Mesendoderm (in vitro differentiated cells): ENCODE data around the gene UBAP2. TPM values are rescaled to one million over a fixed set of nuclear protein-coding genes. Genes with fewer than 3 reads are reported as not detected.
A peak's percentile ranks its signal among the peaks of the same experiment; 100 is the strongest.

ENCODE experiments used
- DNase-seq: peaks from one replicate; pipeline ENCODE4 v3.0.0; 2013
- H2AK5ac ChIP-seq: 2 replicates; pipeline ENCODE4 v1.6.1; 2013; ENCODE audit warnings: low read length, inconsistent platforms
- H2BK120ac ChIP-seq: 2 replicates; pipeline ENCODE4 v1.6.1; 2013; ENCODE audit warnings: low read depth, mild to moderate bottlenecking, low read length, moderate library complexity, mixed read lengths
- H2BK15ac ChIP-seq: replicated peaks from 2 replicates; pipeline ENCODE4 v1.6.1; 2013; ENCODE audit warnings: low read depth, mild to moderate bottlenecking, moderate library complexity
- H2BK5ac ChIP-seq: 2 replicates; pipeline ENCODE4 v1.6.1; 2013; ENCODE audit warnings: low read length, inconsistent platforms
- H3K18ac ChIP-seq: 2 replicates; pipeline ENCODE4 v1.6.1; 2013; ENCODE audit warnings: mild to moderate bottlenecking, low read length, mixed read lengths
- H3K23ac ChIP-seq: one replicate; pipeline ENCODE4 v1.6.1; 2013; ENCODE audit warnings: low read length
- H3K27ac ChIP-seq: 2 replicates; pipeline ENCODE4 v1.5.1; 2013; ENCODE audit warnings: low read depth, mild to moderate bottlenecking, inconsistent platforms, low read length, moderate library complexity
- H3K27me3 ChIP-seq: 2 replicates; pipeline ENCODE4 v1.6.1; 2013; ENCODE audit warnings: low read length, control low read depth, mild to moderate bottlenecking, inconsistent platforms; ENCODE audit not compliant: insufficient read depth, poor library complexity
- H3K36me3 ChIP-seq: 2 replicates; pipeline ENCODE4 v1.6.1; 2013; ENCODE audit warnings: low read length, inconsistent platforms; ENCODE audit not compliant: control insufficient read depth, insufficient read depth
- H3K4ac ChIP-seq: one replicate; pipeline ENCODE4 v1.6.1; 2013; ENCODE audit warnings: low read depth, mild to moderate bottlenecking, low read length, moderate library complexity
- H3K4me1 ChIP-seq: 2 replicates; pipeline ENCODE4 v1.6.1; 2013; ENCODE audit warnings: low read depth, low read length, inconsistent platforms; ENCODE audit not compliant: control insufficient read depth
- H3K4me2 ChIP-seq: 2 replicates; pipeline ENCODE4 v1.6.1; 2013; ENCODE audit warnings: low read length
- H3K4me3 ChIP-seq: 2 replicates; pipeline ENCODE4 v1.5.1; 2013; ENCODE audit warnings: mild to moderate bottlenecking, low read length
- H3K56ac ChIP-seq: one replicate; pipeline ENCODE4 v1.6.1; 2013; ENCODE audit warnings: low read length
- H3K79me1 ChIP-seq: 2 replicates; pipeline ENCODE4 v1.6.1; 2013; ENCODE audit warnings: low read length, inconsistent platforms
- H3K79me2 ChIP-seq: 2 replicates; pipeline ENCODE4 v1.6.1; 2013; ENCODE audit warnings: mild to moderate bottlenecking, low read length; ENCODE audit not compliant: control insufficient read depth, insufficient read depth
- H3K9ac ChIP-seq: 2 replicates; pipeline ENCODE4 v1.6.1; 2013; ENCODE audit warnings: low read length, inconsistent platforms
- H4K5ac ChIP-seq: one replicate; pipeline ENCODE4 v1.6.1; 2013; ENCODE audit warnings: low read length
- H4K8ac ChIP-seq: one replicate; pipeline ENCODE4 v1.6.1; 2013; ENCODE audit warnings: low read depth, mild to moderate bottlenecking, control low read depth, low read length, moderate library complexity
- WGBS: extraction: QIAGEN DNeasy Blood & Tissue Kit; methylation state at CpG from one replicate; pipeline ENCODE4 v1.1.7; 2013; ENCODE audit warnings: low lambda C conversion rate, missing lambda C conversion rate; ENCODE audit not compliant: insufficient coverage; ENCODE audit errors: extremely low coverage; 5-methylcytosine and 5-hydroxymethylcytosine counted together
- polyA plus RNA-seq, 2 experiments: library from polyadenylated mRNA; stranded (reverse); fragments of 200-250 nt; gene quantifications; one replicate each; pipeline ENCODE4 v1.2.3, GENCODE V29; 2013

UBAP2 gene
- 37.7 TPM for polyA plus RNA-seq (2013, experiment 1 of 2)
- polyA plus RNA-seq (2013, experiment 2 of 2) = 38.9 TPM

GRCh38 chr9:34048727-34049629, at the start of gene UBAP2:
TSS of gene UBAP2 (minus strand) at chr9:34048887. CDS start at chr9:34017148, 31,739 bp downstream.
- Histone ChIP-seq H3K18ac (peak within 1 kb of the TSS; percentile 60), H4K8ac (no peak within 1 kb of the TSS)
- no CpG with 5 or more reads among the region's 70 CpGs for WGBS

GRCh38 chr9:34098307-34098706, 49.6 kb upstream of the UBAP2 start:
- H3K4me3 ChIP-seq = no peak overlapping the region
- no CpG with 5 or more reads among the region's 5 CpGs for whole genome bisulfite sequencing
- H4K8ac ChIP-seq = no peak overlapping the region
- no peak overlapping the region for H2BK5ac ChIP-seq
- H2BK120ac ChIP-seq = no peak overlapping the region
- no peak overlapping the region for H3K4ac ChIP-seq
- H3K27me3 ChIP-seq = no peaks in the 10 kb centered on the region
- H3K36me3 ChIP-seq = peaks cover 14% of the 10 kb centered on the region
- H3K4me2 ChIP-seq = no peak overlapping the region
- no peak overlapping the region for H3K23ac ChIP-seq
- no peak overlapping the region for H3K18ac ChIP-seq
- H4K5ac ChIP-seq = no peak overlapping the region
- H2BK15ac ChIP-seq = no peak overlapping the region
- no peaks in the 10 kb centered on the region for H3K4me1 ChIP-seq
- H3K79me1 ChIP-seq = no peaks in the 10 kb centered on the region
- no peak overlapping the region for H3K9ac ChIP-seq
- H3K56ac ChIP-seq = no peak overlapping the region
- H2AK5ac ChIP-seq = no peak overlapping the region
- H3K79me2 ChIP-seq = no peaks in the 10 kb centered on the region
- H3K27ac ChIP-seq = no peak overlapping the region
- DNase-seq = no peak

More at GRCh38 chr9:34048727-34049629, at the start of gene UBAP2:
- peak within 1 kb of the TSS; percentile 83 for H2BK5ac ChIP-seq
- H3K27me3 ChIP-seq = no peaks in the 10 kb centered on the region
- H3K9ac ChIP-seq = peak within 1 kb of the TSS; percentile 95
- peak within 1 kb of the TSS; percentile 82 for H3K4me2 ChIP-seq
- no peaks in the 10 kb centered on the region for H3K79me1 ChIP-seq
- no peak within 1 kb of the TSS for H2BK15ac ChIP-seq
- H3K27ac ChIP-seq = peak within 1 kb of the TSS; percentile 74
- peak within 1 kb of the TSS; percentile 7 for H2BK120ac ChIP-seq
- H3K23ac ChIP-seq = peak within 1 kb of the TSS; percentile 81
- peaks cover 4% of the 10 kb centered on the region for H3K4me1 ChIP-seq
- peak within 1 kb of the TSS; percentile 25 for H2AK5ac ChIP-seq
- H3K56ac ChIP-seq = peak within 1 kb of the TSS; percentile 98
- peak within 1 kb of the TSS; percentile 95 for H3K4ac ChIP-seq
- H3K36me3 ChIP-seq = no peaks in the 10 kb centered on the region
- H4K5ac ChIP-seq = peak within 1 kb of the TSS; percentile 92
- peak within 1 kb of the TSS; percentile 85 for H3K4me3 ChIP-seq
- H3K79me2 ChIP-seq = peaks cover 39% of the 10 kb centered on the region
- DNase-seq = peak; percentile 99

DNA sequence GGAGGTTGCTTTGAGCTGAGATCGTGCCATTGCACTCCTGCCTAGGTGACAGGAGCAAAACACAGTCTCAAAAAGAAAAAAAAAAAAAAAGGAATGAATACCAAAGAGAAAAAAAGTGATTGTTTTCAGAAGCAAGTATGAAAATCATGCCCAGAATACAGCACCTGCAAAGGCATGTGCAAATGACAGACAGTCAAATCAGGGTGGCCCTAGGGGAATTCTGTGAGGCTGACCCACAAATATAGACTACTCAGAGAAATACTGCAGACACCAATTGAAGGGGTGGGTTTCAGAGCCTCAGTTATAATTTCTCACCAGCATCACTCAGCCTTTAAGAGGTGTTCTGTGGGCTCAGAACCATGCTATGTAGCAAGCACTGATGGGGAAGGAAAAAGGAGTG, 49.2 kb upstream of the UBAP2 start:
- Histone ChIP-seq H3K27me3 (no peaks in the 10 kb centered on the region), H3K79me2 (no peaks in the 10 kb centered on the region), H4K5ac (no peak overlapping the region), H2BK15ac (no peak overlapping the region), H3K18ac (no peak overlapping the region), H3K4me2 (no peak overlapping the region), H3K79me1 (no peaks in the 10 kb centered on the region), H3K4me1 (no peaks in the 10 kb centered on the region), H2BK120ac (no peak overlapping the region), H3K56ac (no peak overlapping the region), H3K4ac (no peak overlapping the region), H3K36me3 (peaks cover 16% of the 10 kb centered on the region), H3K23ac (no peak overlapping the region), H4K8ac (no peak overlapping the region), H2AK5ac (no peak overlapping the region), H2BK5ac (no peak overlapping the region), H3K9ac (no peak overlapping the region), H3K4me3 (no peak overlapping the region), H3K27ac (no peak overlapping the region)
- WGBS = no CpG with 5 or more reads among the region's 1 CpG
- no peak for DNase-seq

- no peak overlapping the region for H3K56ac ChIP-seq
- no peaks in the 10 kb centered on the region for H3K4me1 ChIP-seq
- no CpG with 5 or more reads among the region's 4 CpGs for WGBS
- no peak overlapping the region for H3K23ac ChIP-seq
- H3K27ac ChIP-seq = no peak overlapping the region
- H3K79me2 ChIP-seq = no peaks in the 10 kb centered on the region
- H3K27me3 ChIP-seq = no peaks in the 10 kb centered on the region
- DNase-seq = no peak
- H3K4me3 ChIP-seq = no peak overlapping the region
- H3K9ac ChIP-seq = no peak overlapping the region
- no peak overlapping the region for H2BK15ac ChIP-seq
- H2AK5ac ChIP-seq = no peak overlapping the region
- no peaks in the 10 kb centered on the region for H3K79me1 ChIP-seq
- H3K36me3 ChIP-seq = peaks cover 14% of the 10 kb centered on the region
- H3K4me2 ChIP-seq = no peak overlapping the region
- no peak overlapping the region for H3K18ac ChIP-seq
- H2BK5ac ChIP-seq = no peak overlapping the region
- no peak overlapping the region for H2BK120ac ChIP-seq
- H4K5ac ChIP-seq = no peak overlapping the region
- H3K4ac ChIP-seq = no peak overlapping the region
- no peak overlapping the region for H4K8ac ChIP-seq
Measured at GRCh38 chr9:34096751-34097150, 48.1 kb upstream of the UBAP2 start.

DNA sequence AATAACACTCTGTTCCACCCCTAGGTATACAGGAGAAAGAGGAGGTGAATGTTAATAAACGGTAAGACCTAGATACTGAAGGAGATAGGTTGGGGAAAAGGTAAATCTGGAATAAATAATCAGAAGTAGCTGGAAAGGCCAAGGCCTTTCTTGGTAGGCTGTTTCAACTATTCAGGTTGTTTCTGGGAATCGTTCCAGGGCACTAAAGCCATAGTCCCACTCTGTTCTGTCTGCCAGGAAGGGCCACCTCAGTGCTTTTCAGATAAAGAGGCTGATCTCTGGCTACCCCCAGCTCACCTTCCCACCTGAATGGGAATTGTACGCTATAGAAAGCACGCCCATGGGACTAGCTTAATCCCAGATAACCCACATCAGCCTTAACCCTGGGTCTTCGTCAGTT, 44.9 kb upstream of the UBAP2 start:
- Histone ChIP-seq H3K27ac (no peak overlapping the region), H2BK120ac (no peak overlapping the region), H3K4me2 (no peak overlapping the region), H3K27me3 (no peaks in the 10 kb centered on the region), H2BK5ac (no peak overlapping the region), H4K5ac (no peak overlapping the region), H3K79me1 (no peaks in the 10 kb centered on the region), H3K4me1 (no peaks in the 10 kb centered on the region), H3K56ac (no peak overlapping the region), H2BK15ac (no peak overlapping the region), H3K79me2 (no peaks in the 10 kb centered on the region), H3K4me3 (no peak overlapping the region), H3K9ac (no peak overlapping the region), H3K23ac (no peak overlapping the region), H4K8ac (no peak overlapping the region), H3K4ac (no peak overlapping the region), H2AK5ac (no peak overlapping the region), H3K18ac (no peak overlapping the region), H3K36me3 (peaks cover 18% of the 10 kb centered on the region)
- WGBS = no CpG with 5 or more reads among the region's 5 CpGs
- no peak for DNase-seq
